ENCODE measurements around the gene RLN1.

The RLN1 gene

DNA sequence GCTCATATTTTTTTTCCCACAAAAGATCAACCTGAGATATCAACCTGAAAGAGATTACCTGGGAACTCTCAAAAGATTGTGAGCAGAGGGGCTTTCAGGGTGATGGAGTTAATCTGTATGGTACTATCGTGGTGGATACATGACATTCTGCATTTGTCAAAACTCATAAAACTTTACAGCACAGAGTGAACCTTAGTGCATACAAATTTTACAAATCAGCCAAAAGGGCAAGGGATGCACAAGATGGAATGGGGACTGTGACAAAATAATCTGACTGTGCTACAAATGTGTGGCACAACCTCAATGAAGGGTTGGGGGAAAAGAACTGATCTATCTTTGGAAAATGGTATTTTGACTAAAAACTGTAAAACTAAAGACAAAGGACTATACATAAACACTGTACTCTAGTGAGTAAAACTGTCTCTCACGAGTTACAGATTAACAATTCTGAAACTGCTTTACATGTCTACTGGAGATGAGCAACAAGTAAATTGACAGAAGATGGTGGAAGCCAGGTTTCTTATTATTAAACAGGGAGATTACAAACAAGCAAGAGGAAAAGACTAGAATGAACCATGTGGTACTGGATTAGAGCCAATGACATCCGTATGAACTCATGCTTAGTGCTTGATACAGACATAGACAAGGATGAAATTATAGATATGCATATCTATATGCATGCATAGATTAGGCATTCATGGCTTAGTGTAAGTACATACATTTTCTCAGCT is 24.8 kb upstream of the RLN1 start:
- no peak overlapping the region for H3K4me3 ChIP-seq
- no peaks in the 10 kb centered on the region for H3K27me3 ChIP-seq
- no peaks in the 10 kb centered on the region for H4K20me1 ChIP-seq
- peaks cover 5 to 15% (median 9%) of the 10 kb centered on the region in 11 experiments; a peak in 12 of 22 replicates for H3K9me3 ChIP-seq (replicated peaks in 1 of 11)
- no peak overlapping the region for H3K27ac ChIP-seq
- TF ChIP-seq Cebpa-rat (IDR thresholded peaks at IDR 0.05), result no peak
- no peaks in the 10 kb centered on the region for H3K4me1 ChIP-seq
- peaks cover 0 to 20% (median 0%) of the 10 kb centered on the region in 11 experiments; a peak in 2 of 22 replicates for H3K36me3 ChIP-seq
- H3K4me2 ChIP-seq, result no peak overlapping the region
- H3K9ac ChIP-seq, result no peak overlapping the region

DNA sequence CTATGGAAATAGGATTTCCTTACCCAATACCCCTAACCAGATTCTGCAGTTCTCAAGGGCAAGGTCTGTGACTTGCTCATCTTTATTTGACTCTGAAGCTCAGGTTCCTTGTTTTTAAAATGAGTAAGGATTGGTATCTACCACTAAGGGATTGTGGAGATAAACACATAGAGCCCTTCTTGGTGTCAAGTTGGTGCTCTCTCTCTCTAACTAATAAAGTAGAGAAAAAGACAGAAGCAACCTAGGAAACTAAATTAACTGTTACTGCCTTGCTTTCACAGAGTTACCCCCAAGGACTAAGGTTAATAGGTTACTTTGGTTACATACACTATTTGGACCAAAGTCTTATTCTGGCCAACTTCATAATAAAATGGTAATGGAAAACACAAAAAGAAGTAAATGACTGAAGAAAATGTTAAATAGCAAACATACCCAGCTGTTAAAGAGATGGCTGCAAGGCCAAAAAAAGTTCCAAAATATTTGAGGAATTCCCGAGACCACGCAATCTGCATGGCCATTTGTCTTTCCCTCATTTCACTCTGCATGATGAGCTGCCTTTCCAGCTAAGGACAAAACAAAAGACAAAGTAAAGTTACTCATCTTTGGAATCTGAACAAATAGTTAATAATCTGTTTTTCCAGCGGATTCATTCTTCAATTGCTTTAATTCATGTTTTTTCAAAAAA is 21.8 kb upstream of the RLN1 start:
- Histone ChIP-seq H3K4me2 (no peak overlapping the region), H3K27ac (no peak overlapping the region), H3K36me3 (peaks cover 0 to 24% (median 0%) of the 10 kb centered on the region in 11 experiments; a peak in 2 of 22 replicates), H3K9ac (no peak overlapping the region), H3K4me3 (no peak overlapping the region), H3K4me1 (no peaks in the 10 kb centered on the region), H3K27me3 (no peaks in the 10 kb centered on the region), H3K9me3 (replicated peaks in 1 of 11) (no peaks in the 10 kb centered on the region), H4K20me1 (no peaks in the 10 kb centered on the region)
- TF ChIP-seq Cebpa-rat (IDR thresholded peaks at IDR 0.05), result no peak

GRCh38 chr9:5360341-5360740 is 20.7 kb upstream of the RLN1 start:
- no peak overlapping the region for H3K4me2 ChIP-seq
- H3K27me3 ChIP-seq, result no peaks in the 10 kb centered on the region
- no peak overlapping the region for H3K27ac ChIP-seq
- H4K20me1 ChIP-seq, result no peaks in the 10 kb centered on the region
- no peak overlapping the region for H3K9ac ChIP-seq
- no peaks in the 10 kb centered on the region for H3K9me3 ChIP-seq (replicated peaks in 1 of 11)
- TF ChIP-seq Cebpa-rat (IDR thresholded peaks at IDR 0.05), result no peak
- no peak overlapping the region for H3K4me3 ChIP-seq
- H3K4me1 ChIP-seq, result no peaks in the 10 kb centered on the region
- H3K36me3 ChIP-seq, result peaks cover 0 to 24% (median 0%) of the 10 kb centered on the region in 11 experiments; a peak in 2 of 22 replicates

DNA sequence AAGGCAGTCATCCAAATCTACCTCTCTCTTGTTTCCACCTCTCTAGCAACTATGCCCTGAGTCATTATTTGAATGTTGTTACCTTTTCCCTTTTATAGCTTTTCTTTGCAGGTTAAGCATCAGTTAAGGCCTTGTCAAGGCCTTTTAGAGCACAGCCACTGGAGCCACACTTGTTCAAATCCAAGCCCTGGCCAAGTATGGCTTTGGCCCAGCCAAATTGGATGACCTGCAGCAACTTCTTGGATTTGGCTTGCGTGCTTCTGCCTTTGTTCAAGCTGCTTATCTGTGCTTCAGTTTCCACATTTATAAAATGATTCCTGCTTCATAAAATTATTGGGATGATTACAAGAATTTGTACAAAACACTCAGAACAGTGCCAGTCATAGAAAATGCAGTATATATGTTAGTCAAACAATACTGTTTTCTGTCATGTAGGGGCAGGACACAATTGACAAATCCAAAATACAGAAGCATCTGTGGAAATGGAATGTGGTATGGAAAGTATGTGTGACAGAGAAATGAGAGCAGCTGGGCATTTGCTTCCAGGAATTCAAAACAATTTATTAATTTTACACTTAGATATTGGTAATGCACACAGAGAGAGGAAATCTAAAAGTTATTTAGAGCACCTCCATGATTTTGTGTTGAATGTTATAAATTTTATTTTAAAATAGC is 17.9 kb upstream of the RLN1 start:
- H4K20me1 ChIP-seq, result no peaks in the 10 kb centered on the region
- no peaks in the 10 kb centered on the region for H3K27me3 ChIP-seq
- no peaks in the 10 kb centered on the region for H3K9me3 ChIP-seq (replicated peaks in 1 of 11)
- H3K27ac ChIP-seq, result no peak overlapping the region
- peaks cover 0 to 24% (median 0%) of the 10 kb centered on the region in 11 experiments; a peak in 2 of 22 replicates for H3K36me3 ChIP-seq
- H3K4me3 ChIP-seq, result no peak overlapping the region
- H3K4me2 ChIP-seq, result no peak overlapping the region
- no peak overlapping the region for H3K9ac ChIP-seq
- no peaks in the 10 kb centered on the region for H3K4me1 ChIP-seq
- no peak for TF ChIP-seq Cebpa-rat (IDR thresholded peaks at IDR 0.05)

GRCh38 chr9:5355817-5356216 is 16.1 kb upstream of the RLN1 start:
- H3K9me3 ChIP-seq (replicated peaks in 1 of 11), result peaks cover 0 to 5% (median 3%) of the 10 kb centered on the region in 11 experiments; a peak in 15 of 22 replicates
- H3K4me3 ChIP-seq, result no peak overlapping the region
- TF ChIP-seq Cebpa-rat (IDR thresholded peaks at IDR 0.05), result no peak
- H3K27ac ChIP-seq, result no peak overlapping the region
- no peaks in the 10 kb centered on the region for H3K4me1 ChIP-seq
- H3K36me3 ChIP-seq, result peaks cover 0 to 15% (median 0%) of the 10 kb centered on the region in 11 experiments; a peak in 2 of 22 replicates
- no peak overlapping the region for H3K9ac ChIP-seq
- no peaks in the 10 kb centered on the region for H4K20me1 ChIP-seq
- H3K27me3 ChIP-seq, result no peaks in the 10 kb centered on the region
- H3K4me2 ChIP-seq, result no peak overlapping the region

DNA sequence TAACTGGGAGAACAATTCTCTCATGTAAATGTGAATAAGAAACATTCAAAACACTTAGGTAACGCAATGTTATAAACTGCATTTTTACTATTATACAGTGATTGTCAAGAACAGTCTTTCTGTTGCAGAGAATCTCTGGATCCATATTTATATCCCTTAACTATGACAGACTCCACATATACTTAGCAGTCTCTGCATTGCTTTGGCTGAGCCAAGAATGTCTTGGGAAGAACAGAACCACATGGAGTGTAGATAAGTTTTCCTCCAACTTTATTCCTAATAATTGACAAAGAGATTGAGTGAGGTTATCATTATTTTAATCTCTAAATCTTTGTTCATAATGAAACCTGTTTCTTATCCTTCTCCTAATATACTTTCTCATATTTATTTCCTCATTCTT is 15.6 kb upstream of the RLN1 start:
- H3K4me1 ChIP-seq, result no peaks in the 10 kb centered on the region
- H3K4me2 ChIP-seq, result no peak overlapping the region
- no peak overlapping the region for H3K9ac ChIP-seq
- peaks cover 5 to 11% (median 9%) of the 10 kb centered on the region in 11 experiments; a peak in 19 of 22 replicates for H3K9me3 ChIP-seq (replicated peaks in 1 of 11)
- H3K4me3 ChIP-seq, result no peak overlapping the region
- peaks cover 0 to 11% (median 0%) of the 10 kb centered on the region in 11 experiments; a peak in 2 of 22 replicates for H3K36me3 ChIP-seq
- H3K27me3 ChIP-seq, result no peaks in the 10 kb centered on the region
- TF ChIP-seq Cebpa-rat (IDR thresholded peaks at IDR 0.05), result no peak
- H3K27ac ChIP-seq, result no peak overlapping the region
- no peaks in the 10 kb centered on the region for H4K20me1 ChIP-seq

- Histone ChIP-seq H3K4me2 (no peak overlapping the region), H3K9me3 (replicated peaks in 1 of 11) (peaks cover 10 to 20% (median 17%) of the 10 kb centered on the region in 11 experiments; a peak in 20 of 22 replicates), H3K27ac (no peak overlapping the region), H3K4me1 (no peaks in the 10 kb centered on the region), H3K36me3 (peaks cover 0 to 7% (median 0%) of the 10 kb centered on the region in 11 experiments; a peak in 2 of 22 replicates), H4K20me1 (no peaks in the 10 kb centered on the region), H3K4me3 (no peak overlapping the region), H3K27me3 (no peaks in the 10 kb centered on the region), H3K9ac (no peak overlapping the region)
- no peak for TF ChIP-seq Cebpa-rat (IDR thresholded peaks at IDR 0.05)
These were observed 14.5 kb upstream of the RLN1 start for GRCh38 chr9:5354184-5354583.

DNA sequence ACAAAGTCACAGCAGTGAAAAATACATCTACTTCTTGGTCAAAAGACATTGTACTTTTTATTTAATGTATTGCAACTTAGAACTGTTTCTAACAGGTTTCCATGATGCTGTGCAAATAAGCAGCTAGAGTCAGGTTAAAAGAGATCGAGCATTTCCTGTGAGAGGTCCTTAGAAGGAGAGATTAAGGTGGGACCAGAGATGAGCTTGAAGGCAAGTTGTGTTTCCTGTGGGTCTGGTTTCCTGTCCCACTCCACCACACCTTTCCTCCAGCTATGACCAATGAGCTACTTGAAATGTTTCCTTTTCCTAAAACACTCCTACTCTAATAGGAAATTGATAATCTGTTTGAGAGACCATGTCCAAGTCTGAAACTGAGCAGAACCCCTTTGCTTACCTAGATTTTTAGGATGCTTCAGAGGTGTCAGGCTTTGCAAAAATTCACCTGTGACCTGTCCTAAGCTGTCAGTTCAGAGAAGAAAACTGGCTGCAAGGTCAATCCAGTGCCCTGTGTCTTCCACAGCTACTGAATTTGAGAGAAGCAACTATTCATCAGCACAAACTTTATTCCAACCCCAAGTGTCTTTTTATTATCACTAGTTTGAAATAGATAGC is 13.1 kb upstream of the RLN1 start:
- Histone ChIP-seq H3K36me3 (peaks cover 0 to 6% (median 0%) of the 10 kb centered on the region in 11 experiments; a peak in 2 of 22 replicates), H4K20me1 (no peaks in the 10 kb centered on the region), H3K27ac (no peak overlapping the region), H3K4me1 (no peaks in the 10 kb centered on the region), H3K9me3 (replicated peaks in 1 of 11) (peaks cover 10 to 29% (median 26%) of the 10 kb centered on the region in 11 experiments; a peak in 20 of 22 replicates), H3K27me3 (no peaks in the 10 kb centered on the region), H3K9ac (no peak overlapping the region), H3K4me3 (no peak overlapping the region), H3K4me2 (no peak overlapping the region)
- no peak for TF ChIP-seq Cebpa-rat (IDR thresholded peaks at IDR 0.05)
